Measurements from ENCODE around the gene TASL. TPM values are rescaled to one million over a fixed set of nuclear protein-coding genes. Genes with fewer than 3 reads are reported as not detected.
A peak's percentile ranks its signal among the peaks of the same experiment; 100 is the strongest.

The TASL gene
- polyA plus RNA-seq, 1 donor (not counting 4 experiments of a cell fraction or from before 2014, with no cell fraction given) = not detected

DNA sequence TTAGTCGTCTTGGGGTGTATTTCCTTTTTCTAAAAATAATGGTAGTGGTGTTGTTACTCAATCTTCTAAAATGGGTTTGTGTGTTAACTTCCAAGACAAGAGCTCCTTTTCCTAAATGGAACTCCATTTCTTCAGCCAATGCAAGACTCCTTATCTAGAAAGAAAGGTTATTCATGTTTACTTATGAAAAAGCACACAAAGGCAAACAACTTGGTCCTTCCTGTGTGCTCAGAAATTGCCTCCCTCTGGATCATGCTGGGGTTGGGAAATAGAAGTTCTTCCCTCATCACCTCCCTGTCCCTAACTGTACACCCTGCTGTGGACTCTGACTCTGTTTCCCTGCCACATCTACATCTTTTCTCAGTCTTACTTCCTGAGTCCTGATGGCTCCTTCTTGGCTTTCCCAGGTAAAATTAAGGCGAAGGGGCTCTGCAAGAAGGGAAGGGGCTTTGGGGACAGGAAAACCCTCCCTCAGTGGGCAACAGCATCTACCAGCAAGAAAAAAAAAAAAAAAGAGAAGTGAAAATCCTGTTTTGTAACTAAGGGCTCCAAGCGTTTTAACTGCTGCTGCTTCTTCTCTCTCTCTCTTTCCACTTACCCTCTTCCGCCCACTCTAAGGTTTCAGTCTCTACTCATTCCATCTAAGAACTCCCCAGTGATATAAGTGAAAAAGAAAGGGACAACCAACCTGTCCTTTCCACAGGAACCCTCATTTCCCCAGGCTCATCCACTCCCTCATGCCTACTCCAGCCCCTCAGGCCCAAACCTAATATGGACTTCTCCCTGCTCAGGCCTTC is 19.8 kb upstream of the TASL start:
- DNase-seq (ENCODE audit: low read depth, low spot score) (no peak), FAIRE-seq (no peak)
- Histone ChIP-seq H3K27me3 (ENCODE audit: control insufficient read depth, extremely low read depth, insufficient read depth, low read length) (no peaks in the 10 kb centered on the region), H3K36me3 (ENCODE audit: control insufficient read depth in 2 of 2, extremely low read depth in 1 of 2, insufficient read depth in 2 of 2, low read length in 2 of 2) (no peaks in the 10 kb centered on the region), H3K4me2 (ENCODE audit: control insufficient read depth, extremely low read depth, insufficient read depth, low read depth, low read length) (no peak overlapping the region), H3K9me3 (ENCODE audit: control insufficient read depth, low read depth, low read length) (no peaks in the 10 kb centered on the region), H3K4me1 (ENCODE audit: control insufficient read depth, extremely low read depth, insufficient read depth, low read length) (peaks cover 6% of the 10 kb centered on the region), H4K20me1 (ENCODE audit: control insufficient read depth, extremely low read depth, insufficient read depth, low read length) (no peaks in the 10 kb centered on the region), H3K9ac (ENCODE audit: control insufficient read depth, extremely low read depth, insufficient read depth, low read length) (no peak overlapping the region), H3K9me1 (ENCODE audit: control insufficient read depth, extremely low read depth, insufficient read depth, low read length) (no peaks in the 10 kb centered on the region), H2AFZ (ENCODE audit: control insufficient read depth, low read length) (no peak overlapping the region), H3K27ac (ENCODE audit: control insufficient read depth, insufficient read depth, low read length) (no peak overlapping the region), H3K4me3 (ENCODE audit: control insufficient read depth in 2 of 3, extremely low read depth in 1 of 3, insufficient read depth in 2 of 3, low read depth in 1 of 3, low read length in 3 of 3) (no peak overlapping the region), H3K79me2 (ENCODE audit: control insufficient read depth, insufficient read depth, low read length) (no peaks in the 10 kb centered on the region)
- no peak for TF ChIP-seq EZH2 (IDR thresholded peaks at IDR 0.05; ENCODE audit: low read length)
- TF ChIP-seq, protein P1, sequence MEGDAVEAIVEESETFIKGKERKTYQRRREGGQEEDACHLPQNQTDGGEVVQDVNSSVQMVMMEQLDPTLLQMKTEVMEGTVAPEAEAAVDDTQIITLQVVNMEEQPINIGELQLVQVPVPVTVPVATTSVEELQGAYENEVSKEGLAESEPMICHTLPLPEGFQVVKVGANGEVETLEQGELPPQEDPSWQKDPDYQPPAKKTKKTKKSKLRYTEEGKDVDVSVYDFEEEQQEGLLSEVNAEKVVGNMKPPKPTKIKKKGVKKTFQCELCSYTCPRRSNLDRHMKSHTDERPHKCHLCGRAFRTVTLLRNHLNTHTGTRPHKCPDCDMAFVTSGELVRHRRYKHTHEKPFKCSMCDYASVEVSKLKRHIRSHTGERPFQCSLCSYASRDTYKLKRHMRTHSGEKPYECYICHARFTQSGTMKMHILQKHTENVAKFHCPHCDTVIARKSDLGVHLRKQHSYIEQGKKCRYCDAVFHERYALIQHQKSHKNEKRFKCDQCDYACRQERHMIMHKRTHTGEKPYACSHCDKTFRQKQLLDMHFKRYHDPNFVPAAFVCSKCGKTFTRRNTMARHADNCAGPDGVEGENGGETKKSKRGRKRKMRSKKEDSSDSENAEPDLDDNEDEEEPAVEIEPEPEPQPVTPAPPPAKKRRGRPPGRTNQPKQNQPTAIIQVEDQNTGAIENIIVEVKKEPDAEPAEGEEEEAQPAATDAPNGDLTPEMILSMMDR (optimal IDR thresholded peaks at IDR 0.05 in 1 of 3, IDR thresholded peaks at IDR 0.05 in 1 of 3, conservative IDR thresholded peaks at IDR 0.05 in 1 of 3; ENCODE audit: extremely low read depth in 1 of 3, insufficient read depth in 2 of 3, low read length in 3 of 3) = no peak
- dilution Hi-C loops (cut with MboI; ENCODE audit: extremely low pct_ligation_motif_present, low sequenced_read_pairs) = no loop called here

- dilution Hi-C loops (cut with MboI; ENCODE audit: extremely low pct_ligation_motif_present, low sequenced_read_pairs) = no loop called here
- H3K4me2 ChIP-seq (ENCODE audit: control insufficient read depth, extremely low read depth, insufficient read depth, low read depth, low read length) = no peak overlapping the region
- TF ChIP-seq EZH2 (IDR thresholded peaks at IDR 0.05; ENCODE audit: low read length) = no peak
- TF ChIP-seq, protein P1 (optimal IDR thresholded peaks at IDR 0.05 in 1 of 3, IDR thresholded peaks at IDR 0.05 in 1 of 3, conservative IDR thresholded peaks at IDR 0.05 in 1 of 3; ENCODE audit: extremely low read depth in 1 of 3, insufficient read depth in 2 of 3, low read length in 3 of 3) = peak in 2 of 3 experiments; percentile 18 to 23
These were observed 16.1 kb upstream of the TASL start for GRCh38 chrX:30593440-30594200.

More at GRCh38 chrX:30593440-30594200, 16.1 kb upstream of the TASL start:
- Histone ChIP-seq H3K4me1 (ENCODE audit: control insufficient read depth, extremely low read depth, insufficient read depth, low read length) (peaks cover 6% of the 10 kb centered on the region), H4K20me1 (ENCODE audit: control insufficient read depth, extremely low read depth, insufficient read depth, low read length) (no peaks in the 10 kb centered on the region), H3K27me3 (ENCODE audit: control insufficient read depth, extremely low read depth, insufficient read depth, low read length) (no peaks in the 10 kb centered on the region), H3K9ac (ENCODE audit: control insufficient read depth, extremely low read depth, insufficient read depth, low read length) (no peak overlapping the region), H2AFZ (ENCODE audit: control insufficient read depth, low read length) (no peak overlapping the region), H3K9me1 (ENCODE audit: control insufficient read depth, extremely low read depth, insufficient read depth, low read length) (no peaks in the 10 kb centered on the region), H3K27ac (ENCODE audit: control insufficient read depth, insufficient read depth, low read length) (no peak overlapping the region), H3K79me2 (ENCODE audit: control insufficient read depth, insufficient read depth, low read length) (no peaks in the 10 kb centered on the region), H3K9me3 (ENCODE audit: control insufficient read depth, low read depth, low read length) (no peaks in the 10 kb centered on the region), H3K36me3 (ENCODE audit: control insufficient read depth in 2 of 2, extremely low read depth in 1 of 2, insufficient read depth in 2 of 2, low read length in 2 of 2) (no peaks in the 10 kb centered on the region), H3K4me3 (ENCODE audit: control insufficient read depth in 2 of 3, extremely low read depth in 1 of 3, insufficient read depth in 2 of 3, low read depth in 1 of 3, low read length in 3 of 3) (no peak overlapping the region)
- FAIRE-seq (no peak), DNase-seq (ENCODE audit: low read depth, low spot score) (no peak)

Data from keratinocyte (primary cell).